ENCODE measurements around the gene FGFR3.
"Not testable (repeated sequence)": the region's sequence is repeated elsewhere in the genome, so short reads cannot be mapped to it uniquely, and the experiment has no call there.

FGFR3 gene

DNA sequence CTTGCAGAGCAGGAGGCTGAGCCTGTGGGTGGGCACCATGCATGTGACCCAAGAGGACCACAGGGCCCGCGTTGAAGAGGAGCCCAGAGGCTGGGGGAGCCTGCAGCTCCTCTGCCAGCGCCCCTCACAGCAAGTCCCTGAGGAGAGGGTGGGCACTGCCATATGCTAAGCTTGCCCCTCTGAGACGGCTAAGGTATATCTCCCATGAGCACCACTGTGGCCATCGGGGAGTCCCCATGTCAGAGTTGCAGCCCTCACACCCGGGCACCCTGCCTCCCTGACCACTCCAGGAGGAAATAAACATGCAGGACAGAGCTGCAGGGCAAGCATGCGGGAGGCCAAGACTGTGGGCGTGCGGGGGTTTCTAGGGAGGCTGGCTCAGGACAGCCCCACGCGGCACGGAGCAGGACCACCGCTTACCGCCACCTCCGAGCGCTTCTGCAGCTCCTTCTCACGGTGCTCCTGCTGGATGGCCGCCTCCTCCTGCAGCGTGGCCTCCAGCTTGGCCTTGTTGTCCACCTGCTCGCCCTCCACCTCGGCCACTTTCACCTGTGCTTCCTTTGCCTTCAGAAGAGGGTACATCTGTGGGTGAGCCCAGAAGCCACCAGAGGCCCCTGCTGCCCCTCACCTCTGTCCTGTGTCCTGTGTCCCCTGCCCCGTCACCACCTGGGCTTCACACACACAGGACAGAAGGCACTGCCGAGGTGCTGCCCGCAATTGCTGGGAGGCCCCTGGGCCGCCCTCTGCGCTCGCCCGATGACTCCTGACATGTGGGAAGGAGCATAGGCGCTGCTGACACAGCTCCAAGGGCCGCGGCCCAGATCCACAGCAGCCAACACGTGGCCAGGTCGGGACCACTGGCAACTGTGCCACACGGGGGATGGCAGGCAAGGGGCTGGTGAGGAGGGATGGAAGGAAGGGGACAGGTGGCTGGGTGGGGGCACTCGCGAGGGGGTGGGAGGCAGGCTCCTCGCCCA is 29.8 kb downstream of the FGFR3 start:
- no peak for DNase-seq

DNA sequence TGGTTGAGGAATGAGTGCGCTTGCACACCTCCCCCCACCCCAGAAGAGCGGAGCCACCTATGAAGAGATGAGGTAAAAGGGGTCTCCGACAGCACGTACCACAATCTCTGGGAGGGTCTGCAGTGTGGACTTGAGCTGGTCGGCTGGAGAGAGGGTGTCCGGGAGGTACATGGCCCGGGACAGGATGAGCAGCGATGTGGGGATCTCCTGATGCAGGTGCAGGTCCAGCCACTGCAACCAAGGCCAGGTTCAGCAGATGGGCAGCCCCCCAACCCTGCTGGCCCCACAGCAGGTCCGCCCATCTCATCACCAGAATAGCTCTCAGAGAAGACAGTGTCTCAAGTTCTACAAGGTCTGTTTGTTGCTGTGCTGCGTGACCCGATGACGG is 30.4 kb downstream of the FGFR3 start:
- no peak for DNase-seq

DNA sequence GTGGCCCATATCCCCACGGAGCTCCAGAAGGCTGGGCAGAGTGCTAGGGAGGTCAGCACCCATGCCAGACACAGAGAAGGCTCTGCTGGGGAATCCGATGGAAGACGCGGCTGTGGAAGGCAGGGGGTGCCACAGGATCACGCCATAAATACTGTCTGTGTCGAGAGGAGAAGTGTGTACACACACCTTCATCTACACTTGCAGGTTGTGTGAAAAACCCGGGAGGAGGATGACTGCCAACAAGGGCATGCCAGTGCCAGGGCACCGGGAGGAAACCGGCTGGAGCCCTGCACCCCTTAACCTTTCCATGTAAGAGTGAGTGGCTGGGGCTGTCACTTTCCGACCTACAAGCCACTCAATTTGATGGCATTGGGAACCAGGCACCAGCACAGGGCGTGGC is 31.7 kb downstream of the FGFR3 start:
- DNase-seq: no peak

DNA sequence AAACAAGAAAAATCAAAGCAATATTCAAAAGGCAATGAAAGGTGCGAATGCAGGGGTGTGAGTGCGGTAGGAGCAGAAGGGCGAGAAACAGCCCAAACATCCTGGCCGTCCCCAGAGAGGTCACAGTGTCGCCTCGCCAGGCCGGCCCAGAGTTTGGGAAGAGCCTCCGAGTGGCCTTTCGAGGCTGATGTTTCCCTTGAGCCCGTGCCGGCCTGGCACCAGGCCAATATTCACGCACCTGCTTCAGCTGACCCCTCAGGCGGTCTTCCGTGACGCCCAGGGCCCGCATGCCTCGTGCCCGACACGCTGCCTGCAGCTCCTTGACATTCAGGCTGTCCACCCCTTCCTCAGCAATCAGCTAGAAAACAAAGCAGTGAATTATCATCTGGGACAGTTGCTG is 32.2 kb downstream of the FGFR3 start:
- DNase-seq: no peak

DNA sequence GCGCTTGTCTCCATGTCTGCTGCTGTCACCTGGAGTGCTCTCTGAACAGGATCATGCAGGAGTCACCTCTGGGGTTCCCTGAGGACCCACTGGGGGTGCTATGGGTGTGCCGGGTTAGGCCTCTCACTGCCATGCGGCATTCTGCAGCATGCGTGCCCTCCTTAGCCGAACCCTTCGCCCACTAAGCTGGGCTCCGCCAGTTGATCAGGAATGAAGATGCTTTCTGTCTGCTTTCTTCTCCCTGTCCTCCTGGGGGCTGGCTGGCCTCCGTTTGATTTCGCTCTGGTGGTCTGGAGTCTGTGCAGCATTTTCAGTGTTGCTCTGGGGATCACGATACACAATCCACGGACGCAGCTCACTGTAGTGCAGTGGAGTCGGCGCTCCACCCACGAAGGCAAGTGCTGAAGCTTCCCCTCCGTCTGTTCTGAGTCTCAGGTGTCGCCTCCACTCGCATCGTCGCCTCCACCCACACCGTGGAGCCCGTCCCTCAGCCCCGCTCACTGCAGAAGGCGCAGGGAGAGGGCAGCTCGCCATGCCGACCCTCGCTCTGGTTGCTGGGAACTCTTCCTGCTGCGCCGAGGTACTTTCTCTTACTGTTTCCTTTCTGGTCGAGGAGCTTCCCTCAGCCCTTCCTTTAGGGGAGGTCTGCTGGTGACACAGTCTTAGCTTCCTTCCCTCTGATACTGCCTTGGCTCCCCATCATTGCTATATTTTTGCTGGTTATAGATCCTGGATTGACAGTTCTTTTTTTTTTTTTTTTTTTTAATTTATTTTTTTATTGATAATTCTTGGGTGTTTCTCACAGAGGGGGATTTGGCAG is 33.6 kb downstream of the FGFR3 start:
- no peak for DNase-seq

DNA sequence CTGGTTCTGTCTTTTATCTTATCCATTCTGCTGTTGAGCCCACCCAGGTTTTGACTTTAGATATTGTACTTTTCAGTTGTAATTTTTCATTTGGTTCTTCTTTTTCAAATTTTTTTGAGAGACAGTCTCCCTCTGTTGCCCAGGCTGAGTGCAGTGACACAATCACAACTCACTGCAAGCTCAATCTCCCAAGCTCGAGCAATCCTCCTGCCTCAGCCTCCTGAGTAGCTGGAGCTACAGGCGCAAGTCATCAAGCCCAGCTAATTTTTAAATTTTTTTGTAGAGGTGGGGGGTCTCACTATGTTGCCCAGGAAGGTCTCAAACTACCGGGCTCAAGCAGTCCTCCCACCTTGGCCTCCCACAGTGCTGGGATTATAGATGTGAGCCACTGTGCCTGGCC is 37.1 kb downstream of the FGFR3 start:
- no peak for DNase-seq

DNA sequence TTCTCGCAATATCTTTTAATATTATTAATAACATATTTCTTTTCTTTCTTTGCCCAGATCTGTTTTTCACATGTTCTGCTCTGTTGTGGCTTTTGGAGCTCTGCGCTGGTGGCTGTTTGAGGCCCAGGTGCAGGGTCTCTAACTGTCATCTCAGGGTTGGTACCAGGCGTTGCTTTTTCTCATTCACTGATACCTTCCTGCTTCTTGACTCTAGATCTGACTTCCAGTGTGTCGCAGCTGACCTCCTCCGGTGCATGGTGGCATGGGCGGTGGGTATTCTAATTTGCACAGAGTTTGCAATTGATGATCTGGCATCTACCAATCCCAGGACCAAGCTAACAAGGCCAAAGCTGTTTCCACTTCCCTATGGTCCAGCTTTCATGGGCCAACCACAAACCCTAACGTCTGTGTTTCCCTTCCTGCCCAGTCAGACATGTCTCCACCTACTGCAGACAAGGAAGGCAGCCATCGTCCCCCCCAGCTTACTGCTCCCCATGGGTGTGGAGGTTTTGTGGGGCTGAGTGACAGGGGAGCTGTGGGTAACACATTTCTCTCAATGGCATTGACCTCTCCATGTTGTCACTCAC is 37.6 kb downstream of the FGFR3 start:
- DNase-seq: no peak

DNA sequence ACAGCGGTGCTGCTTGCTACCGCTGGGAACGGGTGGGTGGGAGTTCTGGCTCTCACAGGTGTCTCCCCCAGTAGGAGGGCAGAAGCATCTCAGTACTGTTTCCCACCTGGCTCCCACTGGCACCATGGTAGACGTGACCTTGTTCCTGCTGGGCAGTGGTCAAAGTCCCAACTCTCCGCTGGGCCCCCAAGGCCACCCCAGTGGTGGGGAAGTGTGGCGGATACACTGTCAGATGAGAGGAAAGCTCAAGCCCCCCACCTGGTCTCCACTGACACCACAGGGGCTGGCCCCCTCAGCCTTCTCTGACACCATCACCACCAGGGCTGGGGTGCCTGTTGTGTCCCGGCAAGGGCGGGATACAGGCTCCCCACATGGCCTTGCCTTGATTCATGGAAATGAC is 38.2 kb downstream of the FGFR3 start:
- no peak for DNase-seq

DNA sequence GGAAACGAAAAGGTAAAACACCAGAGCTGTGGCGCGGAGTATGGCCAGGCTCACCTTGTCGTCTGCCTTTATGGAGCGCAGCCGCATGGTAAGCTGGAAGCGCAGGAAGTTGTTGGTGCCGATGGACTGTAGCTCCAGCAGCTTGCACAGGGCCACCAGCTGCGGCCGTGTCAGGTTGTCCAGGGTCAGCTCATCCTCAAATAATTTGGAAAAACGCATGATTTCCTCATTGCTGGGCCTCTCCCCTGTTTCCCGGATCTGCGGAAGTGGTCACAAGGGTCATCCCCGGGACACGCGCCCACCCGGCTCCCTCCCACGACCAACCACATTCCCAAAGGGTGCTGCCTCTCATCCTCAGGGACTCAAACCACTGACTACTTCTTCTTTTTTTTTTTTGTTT is 39.6 kb downstream of the FGFR3 start:
- no peak for DNase-seq

DNA sequence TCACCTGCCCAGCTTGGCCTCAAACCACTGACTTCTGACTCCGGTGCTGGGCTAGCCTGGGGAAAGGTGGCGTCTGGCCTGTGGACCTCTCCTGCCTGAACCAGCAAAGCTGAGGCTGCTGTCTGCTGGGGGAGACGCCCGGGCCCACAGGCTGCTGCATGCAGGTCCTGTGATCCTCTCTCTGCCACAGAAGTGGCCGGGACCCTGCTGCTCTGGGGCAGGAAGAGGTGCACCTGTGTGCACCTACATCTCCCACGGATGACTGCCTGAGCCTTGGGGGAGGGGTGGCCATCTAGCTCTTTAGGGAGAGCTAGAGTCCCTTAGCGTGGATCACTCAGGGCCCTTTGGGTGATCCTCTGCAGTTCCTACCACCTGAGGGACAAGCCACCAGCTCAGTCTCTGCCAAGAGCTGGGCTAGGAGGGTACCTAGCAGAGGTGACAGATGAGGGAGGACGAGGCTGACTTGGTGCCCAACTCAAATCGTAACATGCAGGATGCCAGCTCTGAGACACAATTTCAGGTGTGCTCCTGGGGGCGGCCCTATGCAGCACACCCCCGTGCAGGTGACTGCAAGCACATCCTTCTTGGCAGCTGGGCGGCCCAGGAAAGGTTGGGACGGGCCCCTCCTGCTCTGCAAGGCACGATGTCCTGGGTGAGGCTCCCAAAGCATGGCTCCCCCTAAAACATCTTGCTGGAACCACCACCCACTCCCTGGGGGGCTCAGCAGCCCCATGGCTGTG is 40.4 kb downstream of the FGFR3 start:
- no peak for DNase-seq

DNA sequence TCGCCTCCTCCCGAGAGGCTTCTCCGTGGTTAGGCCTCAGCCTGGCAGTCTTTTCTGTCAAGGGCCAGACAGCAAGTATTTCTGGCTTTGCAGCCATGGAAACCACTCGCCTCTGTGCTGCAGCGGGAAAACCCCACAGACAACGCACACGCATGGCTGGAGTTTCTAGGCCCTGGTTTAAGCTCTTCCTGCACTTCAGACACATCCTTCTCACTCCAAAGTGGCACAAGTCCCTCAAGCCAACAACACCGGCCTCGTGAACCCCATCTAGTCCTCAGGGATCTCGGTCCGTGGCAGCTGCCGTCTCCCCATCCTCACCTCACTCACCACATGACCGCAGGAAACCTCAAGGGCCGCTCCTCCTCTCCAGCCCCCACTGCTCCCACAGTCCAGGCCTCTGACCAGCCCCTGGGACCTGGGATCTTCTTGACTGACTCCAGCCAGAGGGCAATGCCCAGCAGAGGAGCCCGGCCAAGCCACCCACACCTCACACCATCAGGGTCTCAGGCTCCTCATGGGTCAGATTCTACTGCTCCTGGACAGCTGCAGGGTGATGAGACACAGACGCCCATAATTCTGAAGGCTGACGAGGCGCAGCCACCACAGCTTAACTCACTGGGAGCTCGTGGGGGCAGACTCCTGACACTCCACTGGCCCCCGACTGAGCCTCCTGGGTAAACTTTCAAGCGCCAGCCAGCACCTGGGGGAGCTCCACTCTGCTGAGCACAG is 41.1 kb downstream of the FGFR3 start:
- DNase-seq: no peak

DNA sequence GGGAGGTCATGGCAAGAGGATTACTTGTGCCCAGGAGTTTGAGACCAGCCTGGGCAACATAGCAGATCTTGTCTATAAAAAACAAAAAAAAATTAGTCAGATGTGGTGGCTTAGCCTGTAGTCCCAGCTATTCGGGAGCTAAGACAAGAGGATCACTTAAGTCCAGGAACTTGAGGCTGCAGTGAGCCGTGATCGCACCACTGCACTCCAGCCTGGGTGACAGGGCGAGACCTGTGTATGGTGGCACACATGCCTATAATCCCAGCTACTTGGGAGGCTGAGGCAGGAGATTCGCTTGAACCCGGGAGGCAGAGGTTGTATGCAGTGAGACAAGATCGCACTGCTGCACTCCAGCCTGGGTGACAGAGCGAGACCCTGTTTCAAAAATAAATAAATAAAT is 42.7 kb downstream of the FGFR3 start:
- not testable (repeated sequence) for DNase-seq

DNA sequence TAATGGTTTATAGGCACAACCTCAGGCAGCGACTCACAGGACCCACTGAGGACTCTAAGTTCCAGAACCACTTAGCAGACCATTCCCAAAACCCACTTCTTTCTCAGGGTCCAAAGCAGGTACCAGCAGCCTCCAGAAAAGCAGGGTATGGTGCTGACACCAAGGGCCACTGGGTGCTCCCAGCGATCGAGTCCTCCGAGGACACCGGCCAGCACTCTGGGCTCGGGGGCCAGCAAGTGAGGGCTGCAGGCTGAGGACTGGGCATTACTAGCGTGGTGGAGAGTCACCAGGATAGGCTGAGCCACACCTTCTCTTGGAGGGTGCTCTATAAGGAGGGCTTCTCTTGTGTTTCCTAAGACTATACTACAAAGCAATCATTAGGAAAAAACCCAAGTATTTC is 43.6 kb downstream of the FGFR3 start:
- DNase-seq: no peak

DNA sequence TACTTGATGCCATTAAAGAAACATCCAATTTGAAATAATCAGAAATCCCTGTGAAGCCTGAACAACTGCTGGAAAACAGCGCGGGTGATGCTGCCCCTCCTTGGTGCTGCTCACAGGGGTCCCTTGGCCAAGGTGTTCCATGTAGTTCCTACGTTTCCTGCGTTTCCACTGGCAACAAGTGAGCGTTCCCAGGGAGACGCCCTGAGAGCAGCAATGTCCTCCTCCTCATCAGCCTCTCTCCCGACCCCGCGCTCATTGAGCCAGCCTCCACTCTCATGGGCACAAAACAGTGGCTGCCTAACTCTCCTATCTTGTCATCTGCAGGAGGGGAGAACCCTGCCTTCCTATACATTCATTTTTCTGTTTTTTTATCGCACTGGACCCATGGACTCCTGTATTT is 44.0 kb downstream of the FGFR3 start:
- DNase-seq: no peak

DNA sequence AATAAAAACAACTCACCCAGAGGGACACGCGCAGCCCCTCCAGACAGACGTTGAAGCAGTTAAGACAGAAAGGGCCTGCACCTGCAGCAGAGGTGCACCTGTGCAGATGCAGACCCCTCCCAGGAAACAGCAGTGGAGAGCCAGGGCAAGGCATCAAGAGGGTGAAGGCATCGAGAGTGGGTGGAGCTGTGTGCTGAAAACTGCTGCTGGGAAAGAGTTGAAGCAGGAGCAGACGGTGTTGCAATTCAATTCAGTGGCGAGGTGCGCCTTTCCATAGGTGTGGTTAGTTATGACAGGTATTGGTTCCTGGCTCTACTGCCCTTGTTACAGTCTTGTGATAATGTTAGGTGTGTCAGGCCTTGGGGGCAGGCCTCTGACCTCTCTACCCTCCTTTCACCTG is 46.2 kb downstream of the FGFR3 start:
- no peak for DNase-seq

DNA sequence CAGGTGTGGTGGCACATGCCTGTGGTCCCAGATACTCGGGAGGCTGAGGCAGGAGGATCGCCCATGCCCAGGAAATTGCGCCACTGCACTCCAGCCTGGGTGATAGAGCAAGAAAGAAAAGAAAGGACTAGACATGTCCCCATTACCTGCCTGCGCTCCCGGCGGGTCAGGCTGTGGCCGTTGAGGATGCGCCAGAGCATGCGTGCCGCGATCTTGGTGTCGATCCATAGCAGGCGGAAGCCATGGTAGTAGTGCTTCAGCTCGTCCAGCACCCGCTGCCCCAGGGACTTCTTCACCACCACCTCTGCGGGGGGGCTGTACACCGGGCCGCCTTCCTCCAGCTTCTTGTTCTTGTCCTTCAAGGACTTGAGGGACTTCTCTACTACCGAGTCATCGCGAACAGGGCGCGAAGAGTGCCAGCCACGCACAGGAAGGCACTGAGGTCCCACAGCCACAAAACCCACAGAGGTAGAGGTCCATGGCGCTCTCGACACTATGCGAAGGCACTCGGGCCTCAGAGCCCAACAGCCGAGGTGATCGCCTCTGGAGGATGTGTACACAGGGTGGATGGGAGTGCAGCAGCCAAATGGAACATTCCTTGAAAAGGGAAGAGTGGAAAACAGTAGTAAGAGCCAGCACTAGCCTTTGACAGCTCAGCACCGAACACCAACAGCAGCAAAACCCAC is 48.3 kb downstream of the FGFR3 start:
- DNase-seq: no peak

DNA sequence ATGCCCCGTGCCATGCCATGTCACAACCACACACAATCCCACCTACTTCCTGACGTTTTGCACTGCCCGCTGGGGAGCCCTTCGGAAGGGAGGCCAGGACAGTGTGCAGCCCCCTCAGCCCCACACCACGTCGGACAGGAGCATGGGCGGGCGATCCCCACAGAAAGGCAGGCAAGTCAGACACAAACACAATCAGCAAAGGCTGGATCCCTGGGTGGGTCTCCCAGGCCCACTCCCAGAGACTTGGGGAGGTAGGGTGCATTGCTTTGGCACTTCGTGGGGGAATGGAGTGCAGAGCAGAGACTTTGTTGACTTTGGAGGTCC is 48.8 kb downstream of the FGFR3 start:
- no peak for DNase-seq

DNA sequence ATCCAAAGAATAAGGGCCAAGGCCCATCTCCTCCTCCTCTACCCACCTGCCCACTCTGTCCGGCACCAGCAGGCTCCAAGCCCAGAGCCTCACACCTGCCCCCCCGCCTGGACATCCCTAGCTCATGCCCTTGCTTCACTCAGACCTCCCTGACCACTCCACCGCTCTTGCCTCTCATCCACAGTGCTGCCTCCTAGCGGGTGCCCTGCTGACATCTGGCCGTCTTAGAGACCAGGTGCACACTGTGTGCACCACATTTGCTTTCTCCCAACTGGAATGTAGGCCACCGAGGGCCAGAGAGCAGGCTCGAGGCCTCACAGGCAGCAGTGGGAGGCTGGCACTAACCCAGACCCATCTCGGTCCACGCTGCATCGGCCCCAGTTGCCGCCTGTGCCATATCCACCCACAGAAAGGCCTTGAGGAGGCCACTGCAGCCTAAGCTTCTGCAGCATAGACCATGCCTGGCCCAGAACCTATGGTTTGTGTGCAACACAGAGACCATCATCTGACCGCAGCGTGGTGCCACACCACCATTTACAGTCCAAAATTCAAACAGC is 49.3 kb downstream of the FGFR3 start:
- no peak for DNase-seq

DNA sequence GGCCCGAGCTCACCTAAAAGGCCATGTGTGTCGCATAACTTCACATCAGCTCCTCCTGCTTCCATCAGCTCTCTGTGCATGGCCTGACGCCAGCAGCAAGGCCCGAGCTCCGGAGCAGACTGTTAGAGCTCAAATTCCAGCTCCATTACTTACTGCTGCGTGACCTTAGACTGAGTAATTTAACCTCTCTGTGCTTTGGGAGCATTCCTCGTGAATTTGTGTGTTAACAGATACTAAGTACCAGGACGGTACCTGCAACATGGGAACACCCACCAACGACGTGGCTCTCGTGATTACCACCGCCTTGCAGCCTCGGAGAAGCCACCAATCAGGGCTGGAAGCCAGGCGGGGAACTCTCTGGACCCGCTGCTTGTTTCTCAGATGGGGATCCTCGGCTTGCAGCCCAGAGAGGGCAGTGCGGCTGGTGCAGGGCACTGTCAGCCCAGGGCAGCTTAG is 49.9 kb downstream of the FGFR3 start:
- no peak for DNase-seq

DNA sequence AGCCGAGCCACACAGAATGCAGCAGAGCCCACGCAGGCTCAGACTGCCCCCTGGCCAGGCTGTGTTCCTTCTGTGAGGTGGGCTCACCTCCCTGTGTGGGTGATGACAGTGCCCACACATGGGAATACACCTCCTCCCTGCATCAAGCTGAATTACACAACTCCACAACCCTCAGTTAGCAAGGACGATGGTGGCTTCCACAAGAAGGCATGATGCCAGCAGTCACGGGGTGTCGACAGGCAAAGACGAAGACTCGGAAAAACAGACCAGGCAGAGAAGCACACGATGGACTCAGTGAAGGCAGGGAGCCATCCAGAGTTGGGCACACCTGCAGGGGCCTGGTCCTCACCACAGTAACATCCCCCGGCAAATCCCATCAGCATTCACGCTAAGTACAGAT is 50.8 kb downstream of the FGFR3 start:
- no peak for DNase-seq

DNA sequence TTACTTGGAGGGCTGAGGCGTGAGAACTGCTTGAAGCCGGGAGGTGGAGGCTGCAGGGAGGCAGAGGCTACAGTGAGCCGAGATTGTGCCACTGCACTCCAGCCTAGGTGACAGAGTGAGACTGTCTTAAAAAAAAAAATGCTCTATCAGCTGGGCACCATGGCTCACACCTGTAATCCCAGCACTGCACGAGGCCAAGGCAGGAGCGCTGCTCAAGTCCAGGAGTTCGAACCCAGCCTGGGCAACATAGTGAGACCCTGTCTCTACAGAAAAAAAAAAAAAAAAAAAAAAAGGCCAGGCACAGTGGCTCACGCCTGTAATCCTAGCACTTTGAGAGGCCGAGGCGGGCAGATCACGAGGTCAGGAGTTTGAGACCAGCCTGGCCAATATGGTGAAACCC is 51.5 kb downstream of the FGFR3 start:
- DNase-seq: not testable (repeated sequence)

Data from NCI-H2081 (cell line).